OCI-LY3 (cell line): ENCODE data around the gene IGSF23.

Source experiments
- EZH2phosphoT487 ChIP-seq: fragments of 200-600 bp; shearing (Covaris generic); IDR thresholded peaks from 2 replicates; pipeline ENCODE4 v1.6.1; 2018; ENCODE audit warnings: antibody characterized with exemption, mixed run types, low read depth
- TF ChIP-seq, protein P1 (sequence below): fragments of 200-600, 300-600 bp; sonication (generic); IDR thresholded peaks from 2 replicates; pipeline ENCODE4 v1.5.1; 2014; ENCODE audit warnings: antibody characterized with exemption, low read length, low read depth

- TF ChIP-seq, protein P1, sequence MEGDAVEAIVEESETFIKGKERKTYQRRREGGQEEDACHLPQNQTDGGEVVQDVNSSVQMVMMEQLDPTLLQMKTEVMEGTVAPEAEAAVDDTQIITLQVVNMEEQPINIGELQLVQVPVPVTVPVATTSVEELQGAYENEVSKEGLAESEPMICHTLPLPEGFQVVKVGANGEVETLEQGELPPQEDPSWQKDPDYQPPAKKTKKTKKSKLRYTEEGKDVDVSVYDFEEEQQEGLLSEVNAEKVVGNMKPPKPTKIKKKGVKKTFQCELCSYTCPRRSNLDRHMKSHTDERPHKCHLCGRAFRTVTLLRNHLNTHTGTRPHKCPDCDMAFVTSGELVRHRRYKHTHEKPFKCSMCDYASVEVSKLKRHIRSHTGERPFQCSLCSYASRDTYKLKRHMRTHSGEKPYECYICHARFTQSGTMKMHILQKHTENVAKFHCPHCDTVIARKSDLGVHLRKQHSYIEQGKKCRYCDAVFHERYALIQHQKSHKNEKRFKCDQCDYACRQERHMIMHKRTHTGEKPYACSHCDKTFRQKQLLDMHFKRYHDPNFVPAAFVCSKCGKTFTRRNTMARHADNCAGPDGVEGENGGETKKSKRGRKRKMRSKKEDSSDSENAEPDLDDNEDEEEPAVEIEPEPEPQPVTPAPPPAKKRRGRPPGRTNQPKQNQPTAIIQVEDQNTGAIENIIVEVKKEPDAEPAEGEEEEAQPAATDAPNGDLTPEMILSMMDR = no peak
- no peak for TF ChIP-seq EZH2phosphoT487
Measured at GRCh38 chr19:44573627-44574026, 39.7 kb upstream of the IGSF23 start.
